ENCODE measurements around the gene DNAJC7. TPM values are rescaled to one million over a fixed set of nuclear protein-coding genes. Genes with fewer than 3 reads are reported as not detected.

The DNAJC7 gene
- total and polyA plus RNA-seq, 9 of the 15 experiments (the other 6 are each of a cell fraction or from before 2014, with no cell fraction given): 85.8 to 262 (median 157) TPM

DNA sequence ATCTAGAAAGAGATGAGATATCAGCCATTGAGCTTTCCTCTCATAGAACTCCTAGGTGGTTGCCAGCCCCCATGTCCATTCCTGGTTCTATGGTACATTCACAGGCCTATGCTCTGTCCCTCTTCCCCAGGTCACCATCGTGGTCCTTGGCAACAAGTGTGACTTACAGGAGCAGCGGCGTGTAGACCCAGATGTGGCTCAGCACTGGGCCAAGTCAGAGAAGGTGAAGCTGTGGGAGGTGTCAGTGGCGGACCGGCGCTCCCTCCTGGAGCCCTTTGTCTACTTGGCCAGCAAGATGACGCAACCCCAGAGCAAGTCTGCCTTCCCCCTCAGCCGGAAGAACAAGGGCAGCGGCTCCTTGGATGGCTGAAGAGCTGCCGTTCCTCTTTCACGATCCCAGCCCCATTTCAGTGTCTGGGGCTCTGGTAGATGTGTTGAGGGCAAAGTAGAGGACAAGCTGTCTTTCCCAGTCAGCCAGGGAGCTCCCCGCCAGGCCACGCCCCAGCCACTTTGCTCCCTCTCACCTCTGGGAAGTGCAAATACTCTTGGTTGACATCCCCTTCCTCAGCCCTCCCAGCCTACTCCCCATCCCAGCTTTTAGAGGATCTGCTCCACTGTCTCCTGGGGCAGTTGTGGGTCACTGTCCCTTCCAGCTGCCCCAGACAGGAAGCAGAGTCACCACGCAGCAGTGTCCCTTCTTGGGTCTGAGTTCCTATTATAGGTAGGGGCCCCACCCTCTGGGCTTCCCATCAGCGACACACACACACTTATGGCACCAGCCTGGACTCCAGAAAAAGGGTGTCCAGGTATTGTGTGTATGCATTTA, 6.5 kb upstream of the DNAJC7 start (continued):
- 0 out of 2 replicates have a peak, but pooled peaks have one; percentile 6 for TF ChIP-seq PTTG1 (tag; IDR thresholded peaks at IDR 0.05; ENCODE audit: low read depth)
- peak; percentile 76 for TF ChIP-seq CREM (IDR thresholded peaks at IDR 0.05; ENCODE audit: low read depth)
- no peak for TF ChIP-seq HMGN3 (IDR thresholded peaks at IDR 0.05; ENCODE audit: borderline replicate concordance, extremely low read depth, insufficient read length, low read depth, low read length)
- no peak for TF ChIP-seq ZNF668 (CRISPR knock-in tag; IDR thresholded peaks at IDR 0.05)
- no peak for TF ChIP-seq FOXA3 (CRISPR knock-in tag; conservative IDR thresholded peaks at IDR 0.05 in 1 of 2, IDR thresholded peaks at IDR 0.05 in 1 of 2)
- no peak for TF ChIP-seq CC2D1A (IDR thresholded peaks at IDR 0.05)
- peak; percentile 19; the same call in 1 of the 2 replicates for TF ChIP-seq ELF4 (CRISPR knock-in tag; IDR thresholded peaks at IDR 0.05)
- TF ChIP-seq ETV6 (IDR thresholded peaks at IDR 0.05; ENCODE audit: borderline replicate concordance in 1 of 2, low read depth in 2 of 2, low read length in 1 of 2): no peak
- no peak for TF ChIP-seq ETV6 (CRISPR knock-in tag; IDR thresholded peaks at IDR 0.05; ENCODE audit: borderline replicate concordance)
- no peak for TF ChIP-seq SMAD1 (IDR thresholded peaks at IDR 0.05; ENCODE audit: low read depth, low read length, partially characterized antibody)
- TF ChIP-seq ETV5 (CRISPR knock-in tag; IDR thresholded peaks at IDR 0.05; ENCODE audit: low read depth): peak; percentile 91
- TF ChIP-seq, protein P1, sequence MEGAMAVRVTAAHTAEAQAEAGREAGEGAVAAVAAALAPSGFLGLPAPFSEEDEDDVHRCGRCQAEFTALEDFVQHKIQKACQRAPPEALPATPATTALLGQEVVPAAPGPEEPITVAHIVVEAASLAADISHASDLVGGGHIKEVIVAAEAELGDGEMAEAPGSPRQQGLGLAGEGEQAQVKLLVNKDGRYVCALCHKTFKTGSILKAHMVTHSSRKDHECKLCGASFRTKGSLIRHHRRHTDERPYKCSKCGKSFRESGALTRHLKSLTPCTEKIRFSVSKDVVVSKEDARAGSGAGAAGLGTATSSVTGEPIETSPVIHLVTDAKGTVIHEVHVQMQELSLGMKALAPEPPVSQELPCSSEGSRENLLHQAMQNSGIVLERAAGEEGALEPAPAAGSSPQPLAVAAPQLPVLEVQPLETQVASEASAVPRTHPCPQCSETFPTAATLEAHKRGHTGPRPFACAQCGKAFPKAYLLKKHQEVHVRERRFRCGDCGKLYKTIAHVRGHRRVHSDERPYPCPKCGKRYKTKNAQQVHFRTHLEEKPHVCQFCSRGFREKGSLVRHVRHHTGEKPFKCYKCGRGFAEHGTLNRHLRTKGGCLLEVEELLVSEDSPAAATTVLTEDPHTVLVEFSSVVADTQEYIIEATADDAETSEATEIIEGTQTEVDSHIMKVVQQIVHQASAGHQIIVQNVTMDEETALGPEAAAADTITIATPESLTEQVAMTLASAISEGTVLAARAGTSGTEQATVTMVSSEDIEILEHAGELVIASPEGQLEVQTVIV (CRISPR knock-in tag; IDR thresholded peaks at IDR 0.05; ENCODE audit: borderline replicate concordance): peak; percentile 63; the same call in 1 of the 2 replicates
- TF ChIP-seq, protein P2, sequence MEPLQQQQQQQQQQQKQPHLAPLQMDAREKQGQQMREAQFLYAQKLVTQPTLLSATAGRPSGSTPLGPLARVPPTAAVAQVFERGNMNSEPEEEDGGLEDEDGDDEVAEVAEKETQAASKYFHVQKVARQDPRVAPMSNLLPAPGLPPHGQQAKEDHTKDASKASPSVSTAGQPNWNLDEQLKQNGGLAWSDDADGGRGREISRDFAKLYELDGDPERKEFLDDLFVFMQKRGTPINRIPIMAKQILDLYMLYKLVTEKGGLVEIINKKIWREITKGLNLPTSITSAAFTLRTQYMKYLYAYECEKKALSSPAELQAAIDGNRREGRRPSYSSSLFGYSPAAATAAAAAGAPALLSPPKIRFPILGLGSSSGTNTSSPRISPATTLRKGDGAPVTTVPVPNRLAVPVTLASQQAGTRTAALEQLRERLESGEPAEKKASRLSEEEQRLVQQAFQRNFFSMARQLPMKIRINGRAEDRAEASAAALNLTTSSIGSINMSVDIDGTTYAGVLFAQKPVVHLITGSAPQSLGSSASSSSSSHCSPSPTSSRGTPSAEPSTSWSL (CRISPR knock-in tag; IDR thresholded peaks at IDR 0.05; ENCODE audit: borderline replicate concordance): no peak
- TF ChIP-seq PHB (CRISPR knock-in tag; IDR thresholded peaks at IDR 0.05): no peak; the same call in 1 of the 2 replicates
- TF ChIP-seq SMARCC2 (IDR thresholded peaks at IDR 0.05; ENCODE audit: low read depth): no peak
- TF ChIP-seq, protein P3, sequence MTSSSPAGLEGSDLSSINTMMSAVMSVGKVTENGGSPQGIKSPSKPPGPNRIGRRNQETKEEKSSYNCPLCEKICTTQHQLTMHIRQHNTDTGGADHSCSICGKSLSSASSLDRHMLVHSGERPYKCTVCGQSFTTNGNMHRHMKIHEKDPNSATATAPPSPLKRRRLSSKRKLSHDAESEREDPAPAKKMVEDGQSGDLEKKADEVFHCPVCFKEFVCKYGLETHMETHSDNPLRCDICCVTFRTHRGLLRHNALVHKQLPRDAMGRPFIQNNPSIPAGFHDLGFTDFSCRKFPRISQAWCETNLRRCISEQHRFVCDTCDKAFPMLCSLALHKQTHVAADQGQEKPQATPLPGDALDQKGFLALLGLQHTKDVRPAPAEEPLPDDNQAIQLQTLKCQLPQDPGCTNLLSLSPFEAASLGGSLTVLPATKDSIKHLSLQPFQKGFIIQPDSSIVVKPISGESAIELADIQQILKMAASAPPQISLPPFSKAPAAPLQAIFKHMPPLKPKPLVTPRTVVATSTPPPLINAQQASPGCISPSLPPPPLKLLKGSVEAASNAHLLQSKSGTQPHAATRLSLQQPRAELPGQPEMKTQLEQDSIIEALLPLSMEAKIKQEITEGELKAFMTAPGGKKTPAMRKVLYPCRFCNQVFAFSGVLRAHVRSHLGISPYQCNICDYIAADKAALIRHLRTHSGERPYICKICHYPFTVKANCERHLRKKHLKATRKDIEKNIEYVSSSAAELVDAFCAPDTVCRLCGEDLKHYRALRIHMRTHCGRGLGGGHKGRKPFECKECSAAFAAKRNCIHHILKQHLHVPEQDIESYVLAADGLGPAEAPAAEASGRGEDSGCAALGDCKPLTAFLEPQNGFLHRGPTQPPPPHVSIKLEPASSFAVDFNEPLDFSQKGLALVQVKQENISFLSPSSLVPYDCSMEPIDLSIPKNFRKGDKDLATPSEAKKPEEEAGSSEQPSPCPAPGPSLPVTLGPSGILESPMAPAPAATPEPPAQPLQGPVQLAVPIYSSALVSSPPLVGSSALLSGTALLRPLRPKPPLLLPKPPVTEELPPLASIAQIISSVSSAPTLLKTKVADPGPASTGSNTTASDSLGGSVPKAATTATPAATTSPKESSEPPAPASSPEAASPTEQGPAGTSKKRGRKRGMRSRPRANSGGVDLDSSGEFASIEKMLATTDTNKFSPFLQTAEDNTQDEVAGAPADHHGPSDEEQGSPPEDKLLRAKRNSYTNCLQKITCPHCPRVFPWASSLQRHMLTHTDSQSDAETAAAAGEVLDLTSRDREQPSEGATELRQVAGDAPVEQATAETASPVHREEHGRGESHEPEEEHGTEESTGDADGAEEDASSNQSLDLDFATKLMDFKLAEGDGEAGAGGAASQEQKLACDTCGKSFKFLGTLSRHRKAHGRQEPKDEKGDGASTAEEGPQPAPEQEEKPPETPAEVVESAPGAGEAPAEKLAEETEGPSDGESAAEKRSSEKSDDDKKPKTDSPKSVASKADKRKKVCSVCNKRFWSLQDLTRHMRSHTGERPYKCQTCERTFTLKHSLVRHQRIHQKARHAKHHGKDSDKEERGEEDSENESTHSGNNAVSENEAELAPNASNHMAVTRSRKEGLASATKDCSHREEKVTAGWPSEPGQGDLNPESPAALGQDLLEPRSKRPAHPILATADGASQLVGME (CRISPR knock-in tag; IDR thresholded peaks at IDR 0.05): no peak; the same call in 1 of the 2 replicates
- peak; percentile 76 for TF ChIP-seq SOX6 (IDR thresholded peaks at IDR 0.05)
